Measurements from ENCODE around the gene PRICKLE3.

PRICKLE3 gene

GRCh38 chrX:49186125-49187027 is at the start of gene PRICKLE3:
Gene PRICKLE3, minus strand, starts transcription at chrX:49186373. Its CDS starts 76 bp downstream, at chrX:49186297.
- Mint-ChIP-seq H3K36me3 (ENCODE audit: low read depth) (peaks cover 28% of the 10 kb centered on the region), H3K27me3 (peaks cover 10% of the 10 kb centered on the region), H3K27ac (peak within 1 kb of the TSS; percentile 83), H3K9me3 (no peaks in the 10 kb centered on the region), H3K4me1 (ENCODE audit: low read depth) (peaks cover 18% of the 10 kb centered on the region), H3K4me3 (peak within 1 kb of the TSS; percentile 84)
- DNase-seq: peak; percentile 80

- Mint-ChIP-seq H3K4me3 (no peak overlapping the region), H3K27me3 (peaks cover 5% of the 10 kb centered on the region), H3K27ac (no peak overlapping the region), H3K36me3 (ENCODE audit: low read depth) (peaks cover 8% of the 10 kb centered on the region), H3K4me1 (ENCODE audit: low read depth) (peaks cover 34% of the 10 kb centered on the region), H3K9me3 (no peaks in the 10 kb centered on the region)
- DNase-seq: no peak
These were observed 47.8 kb upstream of the PRICKLE3 start for GRCh38 chrX:49233887-49234555.

GRCh38 chrX:49233176-49233575 is 47.0 kb upstream of the PRICKLE3 start, which contains the start of gene CACNA1F:
Gene CACNA1F, minus strand, starts transcription at chrX:49233340. Its CDS starts 31 bp downstream, at chrX:49233309.
- Mint-ChIP-seq H3K27me3 (peaks cover 5% of the 10 kb centered on the region), H3K4me1 (ENCODE audit: low read depth) (peaks cover 31% of the 10 kb centered on the region), H3K27ac (no peak within 1 kb of the TSS), H3K4me3 (no peak within 1 kb of the TSS), H3K36me3 (ENCODE audit: low read depth) (peaks cover 6% of the 10 kb centered on the region), H3K9me3 (no peaks in the 10 kb centered on the region)
- DNase-seq: no peak

GRCh38 chrX:49232525-49232924 is 46.4 kb upstream of the PRICKLE3 start:
- peaks cover 31% of the 10 kb centered on the region for H3K4me1 Mint-ChIP-seq (ENCODE audit: low read depth)
- no peak for DNase-seq
- peaks cover 5% of the 10 kb centered on the region for H3K27me3 Mint-ChIP-seq
- H3K4me3 Mint-ChIP-seq: no peak overlapping the region
- peaks cover 6% of the 10 kb centered on the region for H3K36me3 Mint-ChIP-seq (ENCODE audit: low read depth)
- no peak overlapping the region for H3K27ac Mint-ChIP-seq
- H3K9me3 Mint-ChIP-seq: no peaks in the 10 kb centered on the region

- Mint-ChIP-seq H3K27me3 (peaks cover 9% of the 10 kb centered on the region), H3K4me3 (peak overlapping the region; percentile 64), H3K9me3 (no peaks in the 10 kb centered on the region), H3K27ac (peak overlapping the region; percentile 83), H3K36me3 (ENCODE audit: low read depth) (peaks cover 4% of the 10 kb centered on the region), H3K4me1 (ENCODE audit: low read depth) (peaks cover 20% of the 10 kb centered on the region)
- DNase-seq: no peak
These were observed 45.3 kb upstream of the PRICKLE3 start for GRCh38 chrX:49231333-49232000.

- Mint-ChIP-seq H3K9me3 (no peaks in the 10 kb centered on the region), H3K27me3 (peaks cover 10% of the 10 kb centered on the region), H3K36me3 (ENCODE audit: low read depth) (peaks cover 4% of the 10 kb centered on the region), H3K27ac (peak overlapping the region; percentile 83), H3K4me1 (ENCODE audit: low read depth) (peaks cover 18% of the 10 kb centered on the region), H3K4me3 (peak overlapping the region; percentile 64)
- DNase-seq: peak; percentile 72
These were observed 44.5 kb upstream of the PRICKLE3 start for GRCh38 chrX:49230500-49231232.

GRCh38 chrX:49228185-49228584 is 42.0 kb upstream of the PRICKLE3 start:
- no peak overlapping the region for H3K27ac Mint-ChIP-seq
- no peaks in the 10 kb centered on the region for H3K9me3 Mint-ChIP-seq
- DNase-seq: no peak
- H3K36me3 Mint-ChIP-seq (ENCODE audit: low read depth): no peaks in the 10 kb centered on the region
- peaks cover 19% of the 10 kb centered on the region for H3K27me3 Mint-ChIP-seq
- no peak overlapping the region for H3K4me3 Mint-ChIP-seq
- H3K4me1 Mint-ChIP-seq (ENCODE audit: low read depth): peaks cover 14% of the 10 kb centered on the region

GRCh38 chrX:49227726-49228125 is 41.6 kb upstream of the PRICKLE3 start:
- Mint-ChIP-seq H3K4me3 (no peak overlapping the region), H3K27me3 (peaks cover 21% of the 10 kb centered on the region), H3K4me1 (ENCODE audit: low read depth) (peaks cover 14% of the 10 kb centered on the region), H3K36me3 (ENCODE audit: low read depth) (no peaks in the 10 kb centered on the region), H3K27ac (no peak overlapping the region), H3K9me3 (no peaks in the 10 kb centered on the region)
- DNase-seq: no peak

- no peak overlapping the region for H3K27ac Mint-ChIP-seq
- H3K27me3 Mint-ChIP-seq: peaks cover 25% of the 10 kb centered on the region
- H3K4me1 Mint-ChIP-seq (ENCODE audit: low read depth): peaks cover 14% of the 10 kb centered on the region
- DNase-seq: no peak
- H3K9me3 Mint-ChIP-seq: no peaks in the 10 kb centered on the region
- no peaks in the 10 kb centered on the region for H3K36me3 Mint-ChIP-seq (ENCODE audit: low read depth)
- H3K4me3 Mint-ChIP-seq: no peak overlapping the region
These were observed 40.8 kb upstream of the PRICKLE3 start for GRCh38 chrX:49226946-49227345.

- Mint-ChIP-seq H3K9me3 (no peaks in the 10 kb centered on the region), H3K4me3 (no peak overlapping the region)
These were observed 39.7 kb upstream of the PRICKLE3 start for GRCh38 chrX:49225858-49226257.

GRCh38 chrX:49221868-49222267 is 35.7 kb upstream of the PRICKLE3 start:
- Mint-ChIP-seq H3K36me3 (ENCODE audit: low read depth) (no peaks in the 10 kb centered on the region), H3K9me3 (no peaks in the 10 kb centered on the region), H3K4me3 (no peak overlapping the region), H3K4me1 (ENCODE audit: low read depth) (no peaks in the 10 kb centered on the region), H3K27me3 (peaks cover 42% of the 10 kb centered on the region), H3K27ac (no peak overlapping the region)
- DNase-seq: no peak

More at GRCh38 chrX:49225858-49226257, 39.7 kb upstream of the PRICKLE3 start:
- no peaks in the 10 kb centered on the region for H3K36me3 Mint-ChIP-seq (ENCODE audit: low read depth)
- peaks cover 27% of the 10 kb centered on the region for H3K27me3 Mint-ChIP-seq
- peaks cover 7% of the 10 kb centered on the region for H3K4me1 Mint-ChIP-seq (ENCODE audit: low read depth)
- no peak for DNase-seq
- H3K27ac Mint-ChIP-seq: no peak overlapping the region

- Mint-ChIP-seq H3K9me3 (no peaks in the 10 kb centered on the region), H3K36me3 (ENCODE audit: low read depth) (no peaks in the 10 kb centered on the region), H3K4me1 (ENCODE audit: low read depth) (no peaks in the 10 kb centered on the region), H3K27ac (no peak overlapping the region), H3K27me3 (peaks cover 42% of the 10 kb centered on the region), H3K4me3 (no peak overlapping the region)
- no peak for DNase-seq
These were observed 33.9 kb upstream of the PRICKLE3 start for GRCh38 chrX:49220100-49220499.

GRCh38 chrX:49214996-49215526 is 28.9 kb upstream of the PRICKLE3 start:
- no peak for DNase-seq
- no peak overlapping the region for H3K27ac Mint-ChIP-seq
- H3K9me3 Mint-ChIP-seq: no peaks in the 10 kb centered on the region
- no peaks in the 10 kb centered on the region for H3K36me3 Mint-ChIP-seq (ENCODE audit: low read depth)
- no peaks in the 10 kb centered on the region for H3K4me1 Mint-ChIP-seq (ENCODE audit: low read depth)
- no peak overlapping the region for H3K4me3 Mint-ChIP-seq
- H3K27me3 Mint-ChIP-seq: peaks cover 32% of the 10 kb centered on the region

GRCh38 chrX:49214416-49214815 is 28.2 kb upstream of the PRICKLE3 start:
- H3K4me1 Mint-ChIP-seq (ENCODE audit: low read depth): no peaks in the 10 kb centered on the region
- H3K27ac Mint-ChIP-seq: no peak overlapping the region
- no peak overlapping the region for H3K4me3 Mint-ChIP-seq
- no peak for DNase-seq
- no peaks in the 10 kb centered on the region for H3K36me3 Mint-ChIP-seq (ENCODE audit: low read depth)
- no peaks in the 10 kb centered on the region for H3K9me3 Mint-ChIP-seq
- H3K27me3 Mint-ChIP-seq: peaks cover 29% of the 10 kb centered on the region
